PC-9 (cell line): Measurements from ENCODE around the gene GCDH. TPM values are rescaled to one million over a fixed set of nuclear protein-coding genes. Genes with fewer than 3 reads are reported as not detected.

Source experiments
- microRNA-seq: library from miRNA; unstranded; fragments of <30 nt; microRNA quantifications from one replicate; pipeline ENCODE4 v1.2.0, GENCODE V29; 2021; ENCODE audit warnings: borderline number of aligned reads, borderline replicate concordance
- total RNA-seq: library from RNA; stranded (reverse); gene quantifications from 2 replicates; pipeline ENCODE4 v1.2.3, GENCODE V29; 2021

The GCDH gene
- total RNA-seq, 1 experiment from 2014 or later, result 23.2 TPM

Small RNAs within 50 kb of the gene (microRNA-seq; reads per million reads assigned to microRNA genes)
- gene MIR5695 (not detected), gene MIR6515 (2.0 reads per million), gene MIR6794 (not detected)

Other genes with a start within 250 kb of the GCDH start
- 41.5 and 48.2 TPM in 2 replicates for gene MAN2B1, start 224.4 kb upstream of the GCDH start, total RNA-seq
- 12.9 and 21.2 TPM in 2 replicates for gene WDR83, start 224.4 kb upstream of the GCDH start, total RNA-seq
- gene DHPS, start 209.3 kb upstream of the GCDH start, total RNA-seq, result 106 and 121 TPM in 2 replicates
- not detected in 2 replicates for gene GNG14, start 203.2 kb upstream of the GCDH start, total RNA-seq
- gene FBXW9, start 194.5 kb upstream of the GCDH start, total RNA-seq, result 21.0 and 21.9 TPM in 2 replicates
- gene TNPO2, start 167.2 kb upstream of the GCDH start, total RNA-seq, result 67.4 and 77.5 TPM in 2 replicates
- gene TRIR, start 156.5 kb upstream of the GCDH start, total RNA-seq, result 173 and 194 TPM in 2 replicates
- gene GET3, start 153.7 kb upstream of the GCDH start, total RNA-seq, result 72.8 and 81.9 TPM in 2 replicates
- not detected in 2 replicates for gene BEST2, start 139.4 kb upstream of the GCDH start, total RNA-seq
- 109 and 127 TPM in 2 replicates for gene HOOK2, start 115.6 kb upstream of the GCDH start, total RNA-seq
- 70.7 and 87.0 TPM in 2 replicates for gene JUNB, start 99.7 kb upstream of the GCDH start, total RNA-seq
- gene PRDX2, start 89.4 kb upstream of the GCDH start, total RNA-seq, result 268 and 271 TPM in 2 replicates
- 28.8 and 30.0 TPM in 2 replicates for gene THSD8, start 89.1 kb upstream of the GCDH start, total RNA-seq
- 38.6 and 60.4 TPM in 2 replicates for gene RNASEH2A, start 84.6 kb upstream of the GCDH start, total RNA-seq
- 0.78 and 1.0 TPM in 2 replicates for gene RTBDN, start 56.6 kb upstream of the GCDH start, total RNA-seq
- gene MAST1, start 52.6 kb upstream of the GCDH start, total RNA-seq, result 11.4 and 11.9 TPM in 2 replicates
- gene DNASE2, start 9.7 kb upstream of the GCDH start, total RNA-seq, result 68.4 and 81.0 TPM in 2 replicates
- gene KLF1, start 4.0 kb upstream of the GCDH start, total RNA-seq, result 0.22 and 0.25 TPM in 2 replicates
- 2.1 and 2.6 TPM in 2 replicates for gene SYCE2, start 28.1 kb downstream of the GCDH start, total RNA-seq
- 53.7 and 76.5 TPM in 2 replicates for gene FARSA, start 42.6 kb downstream of the GCDH start, total RNA-seq
- gene CALR, start 47.4 kb downstream of the GCDH start, total RNA-seq, result 606 and 727 TPM in 2 replicates
- gene RAD23A, start 54.7 kb downstream of the GCDH start, total RNA-seq, result 186 and 187 TPM in 2 replicates
- 29.1 and 32.5 TPM in 2 replicates for gene GADD45GIP1, start 66.1 kb downstream of the GCDH start, total RNA-seq
- gene DAND5, start 78.4 kb downstream of the GCDH start, total RNA-seq, result 0.20 and 0.28 TPM in 2 replicates
- 19.7 and 24.2 TPM in 2 replicates for gene NFIX, start 104.3 kb downstream of the GCDH start, total RNA-seq
- 0.24 TPM in 1 of 2 replicates, not detected in the other for gene LYL1, start 211.7 kb downstream of the GCDH start, total RNA-seq
- 44.1 and 51.1 TPM in 2 replicates for gene TRMT1, start 225.6 kb downstream of the GCDH start, total RNA-seq
- gene NACC1, start 227.1 kb downstream of the GCDH start, total RNA-seq, result 101 and 133 TPM in 2 replicates